HG03139 (cell line): ENCODE measurements around the gene ITGB8.
"Not testable (repeated sequence)": the region's sequence is repeated elsewhere in the genome, so short reads cannot be mapped to it uniquely, and the experiment has no call there.

Experiments
- ATAC-seq: cut with Tn5 transposase; IDR thresholded peaks from one replicate; pipeline ENCODE4 v1.9.1; 2021; ENCODE audit not compliant: unreplicated experiment

Gene ITGB8

GRCh38 chr7:20376796-20377195 is 46.1 kb downstream of the ITGB8 start:
- ATAC-seq: no peak

GRCh38 chr7:20381406-20382034 is 50.8 kb downstream of the ITGB8 start:
- no peak for ATAC-seq

- no peak for ATAC-seq
Measured at GRCh38 chr7:20383351-20383750, 52.7 kb downstream of the ITGB8 start.

- ATAC-seq: no peak
Measured at GRCh38 chr7:20385126-20385525, 54.4 kb downstream of the ITGB8 start.

DNA sequence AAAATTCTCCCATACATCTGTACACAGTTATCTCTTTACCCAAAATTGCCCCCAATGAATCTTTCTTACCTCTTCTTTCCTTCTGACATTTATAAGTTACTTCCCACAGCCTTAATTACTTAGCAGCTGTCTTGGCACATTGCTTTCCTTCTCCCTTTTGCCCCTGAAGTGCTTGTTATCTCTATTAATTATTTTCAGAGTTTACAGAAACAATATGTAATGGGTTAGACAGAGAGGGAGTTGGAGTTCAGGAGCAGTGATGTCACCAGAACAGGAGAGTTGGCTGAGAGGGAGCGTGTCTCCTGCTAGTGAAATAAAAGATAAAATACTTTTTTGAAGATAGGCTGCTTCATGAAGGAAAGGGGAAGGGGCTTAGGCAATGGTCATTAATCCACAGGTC is 57.4 kb downstream of the ITGB8 start:
- ATAC-seq: no peak

- ATAC-seq: not testable (repeated sequence)
Measured at GRCh38 chr7:20389192-20389591, 58.5 kb downstream of the ITGB8 start.

DNA sequence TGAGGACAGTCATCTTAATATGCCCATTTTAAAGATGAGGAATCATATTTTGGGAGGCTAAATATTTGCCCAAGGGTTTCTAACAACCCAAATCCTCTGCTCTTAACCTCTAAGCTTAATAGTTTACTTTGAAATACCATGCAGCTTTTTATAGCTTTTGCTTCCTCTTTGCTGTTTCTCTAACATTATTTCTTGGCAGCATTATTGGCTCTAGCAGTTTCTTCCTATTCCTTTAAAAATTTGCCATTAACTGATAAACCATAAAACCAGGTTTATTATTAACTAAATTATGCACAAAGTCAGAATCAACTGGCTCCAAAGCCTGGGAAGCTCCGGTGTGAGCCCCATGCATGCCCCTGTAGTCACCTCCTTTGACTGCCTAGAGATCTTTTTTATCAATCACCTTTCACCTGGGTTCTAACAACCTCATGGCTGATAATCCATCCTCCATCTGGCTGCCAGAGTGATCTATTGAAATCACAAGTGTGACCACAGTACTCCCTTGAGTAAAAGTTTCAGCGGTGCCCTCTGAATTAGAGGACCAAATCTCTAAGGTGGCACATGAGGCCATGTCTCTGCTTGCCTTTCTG is 62.4 kb downstream of the ITGB8 start:
- no peak for ATAC-seq

GRCh38 chr7:20393616-20394015 is 62.9 kb downstream of the ITGB8 start:
- no peak for ATAC-seq

DNA sequence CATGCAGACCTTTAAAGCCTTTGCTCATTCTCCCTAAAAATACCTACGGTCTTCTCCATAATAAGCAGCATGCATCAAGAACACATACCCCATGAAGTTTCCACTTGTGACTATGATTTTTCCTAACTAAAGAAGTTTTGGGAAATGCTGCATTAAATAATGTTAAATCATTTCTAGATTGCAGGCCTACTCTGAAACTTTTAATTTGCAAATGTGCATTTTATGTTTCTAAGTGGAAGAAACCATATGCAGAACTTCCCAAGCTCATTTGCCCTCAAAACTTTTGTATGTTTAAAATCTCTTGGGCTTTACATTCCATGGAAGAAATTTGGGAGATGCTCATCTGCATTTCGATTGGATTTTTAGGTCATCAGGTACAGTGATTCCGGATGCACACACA is 63.6 kb downstream of the ITGB8 start:
- ATAC-seq: no peak

DNA sequence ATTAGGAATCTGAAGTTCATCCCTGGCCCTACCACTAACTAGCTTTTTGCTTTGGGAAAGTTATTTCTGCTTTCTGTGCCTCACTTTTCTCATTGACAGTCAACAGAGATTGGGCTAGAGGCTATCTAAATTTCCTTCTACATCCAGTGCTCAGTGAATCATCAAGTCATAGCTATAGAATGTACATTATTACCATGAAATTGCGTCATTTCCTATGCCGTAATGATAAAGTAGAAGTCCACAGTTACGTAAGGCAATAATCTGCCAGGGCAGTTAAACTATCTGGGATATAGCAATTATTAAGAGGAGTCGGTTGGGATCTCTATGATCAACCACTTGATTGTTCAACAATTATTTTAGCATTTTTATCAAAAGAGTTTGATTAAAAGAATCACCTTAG is 64.4 kb downstream of the ITGB8 start:
- no peak for ATAC-seq

GRCh38 chr7:20395511-20395910 is 64.8 kb downstream of the ITGB8 start:
- peak; percentile 52 for ATAC-seq

DNA sequence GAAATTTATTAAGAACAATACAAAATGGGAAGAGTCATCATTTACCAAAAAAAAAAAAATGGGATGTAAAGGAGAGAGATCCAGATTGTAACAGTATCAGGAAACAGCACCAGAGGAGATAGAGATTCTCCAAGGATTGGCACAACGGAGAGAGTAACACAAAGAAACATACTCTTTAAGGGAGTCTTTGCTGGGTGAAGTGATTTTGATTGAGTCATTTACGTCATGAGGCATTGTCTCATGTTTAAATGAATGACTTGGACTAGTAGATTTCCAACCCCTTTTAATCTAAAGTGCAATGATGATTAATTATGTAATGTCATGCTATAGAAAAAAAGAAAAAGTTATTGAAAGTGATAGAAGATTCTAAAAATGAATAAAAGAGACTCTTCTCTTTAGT is 68.8 kb downstream of the ITGB8 start:
- no peak for ATAC-seq

- ATAC-seq: no peak
Measured at GRCh38 chr7:20401861-20402746, 71.4 kb downstream of the ITGB8 start.

DNA sequence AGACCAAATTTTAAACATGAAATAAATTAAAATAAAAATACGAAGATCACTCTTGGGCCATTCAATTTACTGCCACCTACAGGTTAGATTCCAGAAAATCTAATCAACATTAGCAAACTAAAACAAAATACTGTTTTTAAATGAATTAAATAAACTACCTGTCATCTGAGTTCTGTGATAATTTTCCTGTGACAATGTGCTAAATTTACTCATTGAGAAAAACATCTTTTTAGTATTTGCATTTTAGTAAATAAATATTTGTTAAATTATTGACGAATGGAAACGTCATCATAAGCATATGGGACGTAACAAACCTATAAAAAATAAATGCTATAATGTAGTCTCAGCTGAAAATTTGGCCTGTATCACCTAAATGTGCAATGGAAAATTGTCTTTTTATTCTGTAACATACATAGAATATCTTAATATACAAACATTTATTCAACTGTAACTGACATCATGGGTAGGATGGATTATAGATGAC is 72.1 kb downstream of the ITGB8 start:
- no peak for ATAC-seq

DNA sequence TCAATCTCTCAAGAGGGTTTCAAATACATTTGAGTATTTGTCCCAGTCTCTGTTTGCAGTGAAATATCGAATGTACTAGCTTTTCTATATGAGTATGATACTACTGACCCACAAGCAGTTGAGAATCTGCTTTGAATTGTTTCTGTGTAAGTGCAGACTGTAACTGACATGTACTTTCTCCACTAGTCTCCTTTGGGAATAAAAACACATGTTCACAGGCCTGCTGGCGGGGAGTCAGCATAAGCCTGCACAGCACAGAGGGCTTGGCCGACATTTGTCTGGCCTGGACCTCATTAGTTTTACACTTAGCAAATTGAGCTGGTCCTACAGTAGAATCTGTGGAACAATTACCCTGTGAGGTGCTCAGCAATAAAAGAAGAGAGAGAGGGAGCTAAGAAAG is 72.6 kb downstream of the ITGB8 start:
- ATAC-seq: no peak

DNA sequence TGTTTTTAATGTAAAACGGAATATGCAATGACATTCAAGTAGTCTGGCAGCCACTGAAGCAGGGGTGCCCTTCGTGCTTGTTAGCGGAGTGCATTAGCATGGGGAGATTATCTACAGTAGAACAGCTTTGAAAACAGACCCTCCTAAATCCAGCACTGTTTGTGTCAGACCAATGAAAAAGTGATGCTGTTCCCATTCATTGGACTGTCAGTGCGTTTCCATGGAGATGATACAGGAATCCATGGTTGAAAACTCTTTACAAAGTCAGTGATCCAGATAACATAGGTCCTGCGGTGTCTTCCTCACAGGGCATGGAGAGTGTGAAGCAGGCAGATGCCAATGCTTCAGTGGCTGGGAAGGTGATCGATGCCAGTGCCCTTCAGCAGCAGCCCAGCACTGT is 73.6 kb downstream of the ITGB8 start:
- no peak for ATAC-seq

GRCh38 chr7:20407585-20408466 is 77.1 kb downstream of the ITGB8 start:
- ATAC-seq: no peak

- ATAC-seq: no peak
Measured at GRCh38 chr7:20408467-20408826, 77.7 kb downstream of the ITGB8 start.

DNA sequence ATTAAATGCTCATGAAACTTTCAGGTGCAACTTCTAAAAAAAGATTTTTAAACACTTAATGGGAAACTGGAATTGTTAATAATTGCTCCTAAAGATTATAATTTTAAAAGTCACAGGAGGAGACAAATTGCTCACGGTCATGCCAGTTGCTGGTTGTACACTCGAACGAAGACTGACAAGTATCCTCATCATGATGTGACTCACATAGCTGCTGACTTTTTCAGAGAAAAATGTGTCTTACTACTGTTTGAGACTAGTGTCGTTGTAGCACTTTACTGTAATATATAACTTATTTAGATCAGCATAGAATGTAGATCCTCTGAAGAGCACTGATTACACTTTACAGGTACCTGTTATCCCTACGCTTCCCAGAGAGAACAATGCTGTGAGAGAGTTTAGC is 79.3 kb downstream of the ITGB8 start:
- no peak for ATAC-seq

DNA sequence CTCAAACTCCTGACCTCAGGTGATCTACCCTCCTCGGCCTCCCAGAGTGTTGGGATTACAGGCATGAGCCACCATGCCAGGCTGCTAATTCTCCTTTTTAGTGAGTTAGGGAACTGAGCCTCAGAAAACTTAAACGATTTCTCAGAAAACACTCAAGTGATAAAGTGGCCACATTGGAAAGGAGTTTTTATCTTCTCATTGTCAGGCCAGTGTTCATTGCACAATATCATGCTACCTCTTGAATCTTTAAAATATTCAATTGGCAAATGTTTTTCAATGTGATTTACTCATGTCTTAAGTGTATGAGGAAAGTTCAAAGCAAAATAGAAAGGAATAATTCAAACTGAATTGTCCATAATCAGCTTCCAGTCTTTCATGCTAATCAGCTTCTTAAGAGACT is 80.7 kb downstream of the ITGB8 start:
- ATAC-seq: no peak

DNA sequence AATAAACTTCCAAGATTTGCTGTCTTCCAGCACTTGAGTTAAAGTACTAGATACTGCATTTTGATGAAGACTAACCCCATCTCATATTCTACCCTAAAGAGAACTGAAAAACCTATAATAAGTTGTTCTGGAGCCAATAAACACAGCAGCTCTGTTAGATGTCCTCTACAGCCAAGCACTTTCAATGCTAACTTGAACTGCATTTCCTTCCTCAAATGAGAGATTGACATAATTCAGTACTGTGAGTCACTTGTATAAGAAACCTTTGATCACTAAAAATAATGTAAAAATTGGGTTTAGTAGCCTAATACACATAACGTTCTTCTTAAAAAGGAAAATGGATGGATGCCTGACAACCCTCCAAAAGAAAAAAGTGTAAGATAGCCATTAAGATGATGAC is 81.3 kb downstream of the ITGB8 start:
- no peak for ATAC-seq
